B cell (primary cell): ENCODE data around the gene NBEA. TPM values are rescaled to one million over a fixed set of nuclear protein-coding genes. Genes with fewer than 3 reads are reported as not detected.

Experiments used
- ATAC-seq: fragments of 200-7000 bp; cut with Tn5 transposase; one replicate; pipeline ENCODE4 v1.10.0; 2021; ENCODE audit warnings: low read depth, mild to moderate bottlenecking, moderate number of reproducible peaks, moderate library complexity
- CTCF ChIA-PET: fragments of 350-600 bp; sonication (Branson Sonifier 250); formaldehyde crosslinking; loops from one replicate; lab custom pipeline; 2021; ENCODE audit warnings: antibody characterized with exemption, inconsistent platforms; lab: Charles Lee
- POLR2A ChIA-PET: fragments of 350-600 bp; sonication (Branson Sonifier 250); formaldehyde crosslinking; loops from one replicate; lab custom pipeline; 2021; ENCODE audit warnings: antibody characterized with exemption; lab: Charles Lee
- DNase-seq: peaks from one replicate; pipeline ENCODE4 v3.0.0; 2013
- H2AFZ ChIP-seq: 2 replicates; pipeline ENCODE4 v1.6.1; 2012; ENCODE audit warnings: mild to moderate bottlenecking, low read depth, low read length; ENCODE audit not compliant: insufficient read depth, poor library complexity, severe bottlenecking
- H3K27ac ChIP-seq, 2 donors: 1 replicate in 1 of 2; 2 replicates in 1 of 2; pipeline ENCODE4 v1.5.1; 2012 to 2013; ENCODE audit warnings: low read length in 2 of 2, mild to moderate bottlenecking in 2 of 2, moderate library complexity in 1 of 2
- H3K27me3 ChIP-seq, 4 experiments: fragments of 200-600 bp in 1 of 4; sonication (generic) in 1 of 4; replicated peaks in 1 of 4; 1 replicate in 2 of 4; 2 replicates in 2 of 4; pipeline versions ENCODE4 v1.6.1 to v1.7.0; 2013 to 2016; ENCODE audit warnings: low read length in 3 of 4, mild to moderate bottlenecking in 2 of 4, mixed read lengths in 1 of 4, moderate library complexity in 1 of 4; ENCODE audit not compliant: insufficient read depth in 4 of 4, control insufficient read depth in 3 of 4; ENCODE audit errors: control extremely low read depth in 1 of 4
- H3K36me3 ChIP-seq, 2 experiments: replicated peaks in 1 of 2; 1 replicate in 1 of 2; 2 replicates in 1 of 2; pipeline versions ENCODE4 v1.6.1 to v1.7.1; 2013; ENCODE audit warnings: low read length in 1 of 2; ENCODE audit not compliant: insufficient read depth in 2 of 2, control insufficient read depth in 1 of 2; ENCODE audit errors: control extremely low read depth in 1 of 2, extremely low read depth in 1 of 2
- H3K4me1 ChIP-seq, 2 donors: fragments of 200-600 bp in 1 of 2; sonication (generic) in 1 of 2; 1 replicate in 1 of 2; 2 replicates in 1 of 2; pipeline versions ENCODE4 v1.5.1 to v1.6.1; 2013 to 2017; ENCODE audit warnings: low read length in 2 of 2; ENCODE audit not compliant: control insufficient read depth in 2 of 2, insufficient read depth in 2 of 2
- H3K4me2 ChIP-seq: replicated peaks from 2 replicates; pipeline ENCODE3; 2012; ENCODE audit warnings: mild to moderate bottlenecking, low read depth, low read length; ENCODE audit not compliant: poor library complexity, severe bottlenecking
- H3K4me3 ChIP-seq, 5 experiments: fragments of 200-600 bp in 1 of 5; sonication (generic) in 1 of 5; 1 replicate in 3 of 5; 2 replicates in 2 of 5; pipeline versions ENCODE4 v1.5.1 to v1.7.0; 2011 to 2016; ENCODE audit warnings: low read length in 4 of 5, mild to moderate bottlenecking in 4 of 5, low read depth in 2 of 5, control low read depth in 1 of 5, moderate library complexity in 1 of 5; ENCODE audit not compliant: insufficient read depth in 1 of 5; ENCODE audit errors: control extremely low read depth in 1 of 5, extremely low read depth in 1 of 5
- H3K79me2 ChIP-seq: fragments of 200-600 bp; sonication (generic); one replicate; pipeline ENCODE4 v1.6.0; 2016; ENCODE audit warnings: low read length; ENCODE audit not compliant: control insufficient read depth, insufficient read depth
- H3K9ac ChIP-seq: fragments of 200-600 bp; sonication (generic); 2 replicates; pipeline ENCODE4 v1.6.1; 2017; ENCODE audit warnings: mild to moderate bottlenecking, low read length, moderate library complexity
- H3K9me3 ChIP-seq, 3 donors: one replicate each; pipeline versions ENCODE4 v1.6.1 to v1.7.1; 2013; ENCODE audit warnings: low read length in 2 of 3; ENCODE audit not compliant: control insufficient read depth in 2 of 3, insufficient read depth in 1 of 3; ENCODE audit errors: control extremely low read depth in 1 of 3
- H4K20me1 ChIP-seq: 2 replicates; pipeline ENCODE4 v1.6.0; 2012; ENCODE audit warnings: mild to moderate bottlenecking, low read length; ENCODE audit not compliant: insufficient read depth, control insufficient read depth, poor library complexity, severe bottlenecking
- H3K27ac Mint-ChIP-seq: one replicate; pipeline ENCODE4 v1.8.0; 2021; ENCODE audit warnings: mixed read lengths
- H3K27me3 Mint-ChIP-seq: one replicate; pipeline ENCODE4 v1.8.0; 2021; ENCODE audit warnings: mixed read lengths
- H3K4me1 Mint-ChIP-seq: one replicate; pipeline ENCODE4 v1.8.0; 2021; ENCODE audit warnings: mixed read lengths
- H3K4me3 Mint-ChIP-seq: one replicate; pipeline ENCODE4 v1.8.0; 2021; ENCODE audit warnings: mixed read lengths
- H3K9me3 Mint-ChIP-seq: one replicate; pipeline ENCODE4 v1.8.0; 2022; ENCODE audit warnings: mixed read lengths; ENCODE audit not compliant: insufficient read depth
- CTCF ChIP-seq: fragments of 200-600 bp; IDR thresholded peaks from one replicate; pipeline ENCODE4 v1.8.0; 2022; ENCODE audit warnings: antibody characterized with exemption, mild to moderate bottlenecking
- EZH2 ChIP-seq: IDR thresholded peaks from 2 replicates; pipeline ENCODE4 v1.6.1; 2012; ENCODE audit warnings: borderline replicate concordance, low read depth, mild to moderate bottlenecking, moderate library complexity, low read length; ENCODE audit not compliant: insufficient read depth, poor library complexity, severe bottlenecking
- WGBS: methylation state at CpG from one replicate; pipeline ENCODE4 v1.1.5; 2013; ENCODE audit warnings: missing lambda C conversion rate; ENCODE audit not compliant: insufficient coverage; 5-methylcytosine and 5-hydroxymethylcytosine counted together
- intact Hi-C: fragments of 100-400 bp; cut with micrococcal nuclease; formaldehyde crosslinking; loops from one replicate; pipeline ENCODE4 v1.10.0; 2022
- polyA plus RNA-seq: library from polyadenylated mRNA; depleted of rRNA; stranded (reverse); fragments of >200 nt; gene quantifications from 2 replicates; pipeline ENCODE4 v1.2.3, GENCODE V29; 2012
- total RNA-seq, 2 donors: library from RNA; stranded (reverse); fragments of 120-200 nt in 1 of 2; gene quantifications; 1 replicate in 1 of 2; 2 replicates in 1 of 2; pipeline versions ENCODE4 v1.2.3 to v1.2.4, GENCODE V29; 2013 to 2022

NBEA gene
- total and polyA plus RNA-seq, 2 donors (not counting 1 experiment from before 2014, with no cell fraction given), result 1.5 to 10.7 TPM

DNA sequence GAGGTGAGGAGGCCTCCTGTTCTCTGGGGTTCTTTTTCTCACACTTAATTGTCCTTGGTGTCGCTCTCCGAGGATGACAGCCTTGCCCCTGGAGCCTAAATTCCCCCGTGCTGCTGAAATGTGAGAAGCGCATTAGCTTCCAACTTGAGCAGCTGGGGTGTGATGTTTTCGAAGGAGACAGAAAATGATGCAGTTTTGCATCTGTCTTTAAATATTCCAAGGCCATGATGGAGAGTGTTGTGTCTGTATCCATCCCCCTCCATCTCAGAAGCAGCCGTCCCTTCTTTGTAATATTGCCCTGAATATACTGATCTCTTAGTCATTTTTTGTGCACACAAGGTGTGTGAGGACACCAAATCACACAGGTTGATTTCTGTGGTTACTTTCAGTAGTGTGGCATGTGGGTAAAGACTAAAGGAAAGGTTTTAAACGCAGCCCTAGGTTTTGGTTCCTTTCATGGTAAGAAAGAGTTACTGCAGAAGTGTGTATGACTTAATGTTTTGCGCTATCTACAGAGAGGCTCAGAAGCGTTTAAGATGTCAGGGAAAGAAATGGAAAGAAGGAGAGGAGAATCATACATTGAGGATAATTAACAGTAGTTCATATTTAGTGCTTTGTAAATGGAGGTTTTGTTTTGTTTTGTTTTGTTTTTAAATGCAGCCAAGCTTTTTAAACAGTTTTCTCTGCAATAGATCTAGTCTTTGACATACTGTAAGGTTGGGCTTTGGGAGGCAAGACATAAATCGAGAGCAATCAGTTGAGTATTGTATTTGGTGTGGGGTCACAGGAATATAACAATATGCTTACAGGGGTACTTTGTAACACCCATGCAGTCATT is 1.6 kb downstream of the NBEA start:
- DNase-seq (peak; percentile 7), ATAC-seq (no peak)
- H3K4me1 Mint-ChIP-seq, result peaks cover 30% of the 10 kb centered on the region
- TF ChIP-seq EZH2 (no peak), CTCF (no peak)
- Histone ChIP-seq H3K27me3 (peaks cover 0 to 8% (median 6%) of the 10 kb centered on the region in 4 experiments), H3K4me3 (peak overlapping the region in 4 of 5 experiments; percentile 69 to 81 (median 74)), H3K4me1 (peaks cover 20 to 25% of the 10 kb centered on the region in 2 donors), H3K27ac (no peak overlapping the region), H3K4me2 (peak overlapping the region; percentile 94), H3K79me2 (peaks cover 7% of the 10 kb centered on the region), H4K20me1 (no peaks in the 10 kb centered on the region), H3K9ac (peak overlapping the region; percentile 81), H2AFZ (peak overlapping the region; percentile 97), H3K36me3 (no peaks in the 10 kb centered on the region), H3K9me3 (peaks cover 0 to 2% (median 0%) of the 10 kb centered on the region in 3 donors)
- WGBS, result 59% methylated on average over 7 of the region's 10 CpGs
- ChIA-PET POLR2A (no interaction called here), CTCF (no interaction called here)
- H3K27me3 Mint-ChIP-seq, result peaks cover 20% of the 10 kb centered on the region
- peak overlapping the region; percentile 95 for H3K4me3 Mint-ChIP-seq
- H3K27ac Mint-ChIP-seq, result peak overlapping the region; percentile 71
- intact Hi-C loops, result loop anchor here (2.0 to 10.0 kb wide), 3 partner anchors 1129 to 1874 kb away; partner anchors contain the start of genes RFC3 and RFXAP
- no peaks in the 10 kb centered on the region for H3K9me3 Mint-ChIP-seq

GRCh38 chr13:34944274-34944634 is 2.2 kb downstream of the NBEA start:
- peaks cover 0 to 2% (median 0%) of the 10 kb centered on the region in 3 donors for H3K9me3 ChIP-seq
- H3K27ac Mint-ChIP-seq, result no peak overlapping the region
- H3K79me2 ChIP-seq, result peaks cover 10% of the 10 kb centered on the region
- peaks cover 30% of the 10 kb centered on the region for H3K4me1 Mint-ChIP-seq
- peaks cover 20 to 25% of the 10 kb centered on the region in 2 donors for H3K4me1 ChIP-seq
- peaks cover 15% of the 10 kb centered on the region for H3K27me3 Mint-ChIP-seq
- no peak overlapping the region for H3K4me3 ChIP-seq
- H3K9me3 Mint-ChIP-seq, result no peaks in the 10 kb centered on the region
- no peaks in the 10 kb centered on the region for H4K20me1 ChIP-seq
- POLR2A ChIA-PET, result no interaction called here
- DNase-seq (no peak), ATAC-seq (no peak)
- H3K4me2 ChIP-seq, result no peak overlapping the region
- CTCF ChIA-PET, result no interaction called here
- H3K36me3 ChIP-seq, result no peaks in the 10 kb centered on the region
- peaks cover 0 to 8% (median 5%) of the 10 kb centered on the region in 4 experiments for H3K27me3 ChIP-seq
- TF ChIP-seq EZH2 (no peak), CTCF (no peak)
- H2AFZ ChIP-seq, result no peak overlapping the region
- H3K27ac ChIP-seq, result no peak overlapping the region
- peak overlapping the region; percentile 95 for H3K4me3 Mint-ChIP-seq
- intact Hi-C loops, result loop anchor here (5.0 to 10.0 kb wide), 2 partner anchors 1129 to 1873 kb away; partner anchors contain the start of genes RFC3 and RFXAP
- WGBS, result no CpG with 5 or more reads among the region's 2 CpGs
- no peak overlapping the region for H3K9ac ChIP-seq
